Thoracic aorta (tissue), 2 donors: ENCODE results near the gene UBQLN3. TPM values are rescaled to one million over a fixed set of nuclear protein-coding genes. Genes with fewer than 3 reads are reported as not detected.

Source experiments
- ATAC-seq: fragments of 150-250 bp; one replicate; pipeline ENCODE4 v1.8.0; 2017; ENCODE audit warnings: low read depth; ENCODE audit not compliant: insufficient number of reproducible peaks, low FRiP score
- DNase-seq: peaks from one replicate; pipeline ENCODE4 v3.0.0-alpha.2; 2020; ENCODE audit warnings: low spot score
- H3K27ac ChIP-seq, 2 donors: fragments of 200-600 bp; sonication (generic); 1 replicate in 1 of 2; 2 replicates in 1 of 2; pipeline ENCODE4 v1.5.1; 2016; ENCODE audit warnings: mild to moderate bottlenecking in 2 of 2, moderate library complexity in 2 of 2
- H3K27me3 ChIP-seq: fragments of 200-600 bp; sonication (generic); replicated peaks from 2 replicates; pipeline ENCODE4 v1.6.0; 2016; ENCODE audit warnings: mild to moderate bottlenecking; ENCODE audit not compliant: insufficient read depth
- H3K36me3 ChIP-seq: fragments of 200-600 bp; sonication (generic); one replicate; pipeline ENCODE4 v1.5.1; 2016
- H3K4me1 ChIP-seq, 2 donors: fragments of 200-600 bp; sonication (generic); 1 replicate in 1 of 2; 2 replicates in 1 of 2; pipeline versions ENCODE4 v1.5.1 to v1.6.0; 2016; ENCODE audit warnings: low read depth in 2 of 2, mild to moderate bottlenecking in 1 of 2; ENCODE audit not compliant: control insufficient read depth in 1 of 2
- H3K4me3 ChIP-seq: fragments of 200-600 bp; sonication (generic); 2 replicates; pipeline ENCODE4 v1.5.1; 2016; ENCODE audit warnings: mild to moderate bottlenecking
- H3K9me3 ChIP-seq: fragments of 200-600 bp; sonication (generic); 2 replicates; pipeline ENCODE4 v1.5.1; 2016
- total RNA-seq, 2 donors: library from RNA; depleted of rRNA; stranded (reverse); fragments of >200 nt; gene quantifications; one replicate each; pipeline versions ENCODE4 v1.1.0 to v1.2.3, GENCODE V29; 2016
- TF ChIP-seq, protein P1 (sequence below): fragments of 200-600 bp; sonication (generic); IDR thresholded peaks from one replicate; pipeline ENCODE4 v1.5.1; 2019; ENCODE audit warnings: antibody characterized with exemption

UBQLN3 gene
- total RNA-seq, 2 donors from 2014 or later, result 0.63 to 1.5 TPM

DNA sequence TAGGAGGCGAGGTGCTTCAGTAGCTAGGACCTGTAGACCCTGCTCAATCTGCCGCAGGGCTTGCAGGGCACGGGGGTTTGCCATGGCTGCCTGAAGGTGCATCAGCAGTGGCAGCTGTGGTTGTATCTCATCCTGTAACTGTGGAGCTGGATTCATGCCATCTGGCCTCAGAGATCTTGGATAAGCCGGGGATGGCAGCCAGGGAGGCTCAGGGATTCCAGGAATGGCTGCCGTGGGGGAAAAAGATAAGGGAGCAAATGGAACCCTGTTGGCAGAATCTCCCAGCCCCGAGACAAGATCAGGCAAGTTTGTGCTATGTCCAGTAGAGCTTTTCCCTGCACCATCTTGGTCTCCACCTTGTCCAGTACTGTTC is 1.8 kb downstream of the UBQLN3 start:
- no peaks in the 10 kb centered on the region for H3K9me3 ChIP-seq
- ATAC-seq, result no peak
- no peaks in the 10 kb centered on the region for H3K36me3 ChIP-seq
- TF ChIP-seq, protein P1, sequence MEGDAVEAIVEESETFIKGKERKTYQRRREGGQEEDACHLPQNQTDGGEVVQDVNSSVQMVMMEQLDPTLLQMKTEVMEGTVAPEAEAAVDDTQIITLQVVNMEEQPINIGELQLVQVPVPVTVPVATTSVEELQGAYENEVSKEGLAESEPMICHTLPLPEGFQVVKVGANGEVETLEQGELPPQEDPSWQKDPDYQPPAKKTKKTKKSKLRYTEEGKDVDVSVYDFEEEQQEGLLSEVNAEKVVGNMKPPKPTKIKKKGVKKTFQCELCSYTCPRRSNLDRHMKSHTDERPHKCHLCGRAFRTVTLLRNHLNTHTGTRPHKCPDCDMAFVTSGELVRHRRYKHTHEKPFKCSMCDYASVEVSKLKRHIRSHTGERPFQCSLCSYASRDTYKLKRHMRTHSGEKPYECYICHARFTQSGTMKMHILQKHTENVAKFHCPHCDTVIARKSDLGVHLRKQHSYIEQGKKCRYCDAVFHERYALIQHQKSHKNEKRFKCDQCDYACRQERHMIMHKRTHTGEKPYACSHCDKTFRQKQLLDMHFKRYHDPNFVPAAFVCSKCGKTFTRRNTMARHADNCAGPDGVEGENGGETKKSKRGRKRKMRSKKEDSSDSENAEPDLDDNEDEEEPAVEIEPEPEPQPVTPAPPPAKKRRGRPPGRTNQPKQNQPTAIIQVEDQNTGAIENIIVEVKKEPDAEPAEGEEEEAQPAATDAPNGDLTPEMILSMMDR, result no peak
- no peaks in the 10 kb centered on the region for H3K27me3 ChIP-seq
- H3K27ac ChIP-seq, result no peak overlapping the region
- DNase-seq, result no peak
- H3K4me3 ChIP-seq, result no peak overlapping the region
- H3K4me1 ChIP-seq, result no peaks in the 10 kb centered on the region

DNA sequence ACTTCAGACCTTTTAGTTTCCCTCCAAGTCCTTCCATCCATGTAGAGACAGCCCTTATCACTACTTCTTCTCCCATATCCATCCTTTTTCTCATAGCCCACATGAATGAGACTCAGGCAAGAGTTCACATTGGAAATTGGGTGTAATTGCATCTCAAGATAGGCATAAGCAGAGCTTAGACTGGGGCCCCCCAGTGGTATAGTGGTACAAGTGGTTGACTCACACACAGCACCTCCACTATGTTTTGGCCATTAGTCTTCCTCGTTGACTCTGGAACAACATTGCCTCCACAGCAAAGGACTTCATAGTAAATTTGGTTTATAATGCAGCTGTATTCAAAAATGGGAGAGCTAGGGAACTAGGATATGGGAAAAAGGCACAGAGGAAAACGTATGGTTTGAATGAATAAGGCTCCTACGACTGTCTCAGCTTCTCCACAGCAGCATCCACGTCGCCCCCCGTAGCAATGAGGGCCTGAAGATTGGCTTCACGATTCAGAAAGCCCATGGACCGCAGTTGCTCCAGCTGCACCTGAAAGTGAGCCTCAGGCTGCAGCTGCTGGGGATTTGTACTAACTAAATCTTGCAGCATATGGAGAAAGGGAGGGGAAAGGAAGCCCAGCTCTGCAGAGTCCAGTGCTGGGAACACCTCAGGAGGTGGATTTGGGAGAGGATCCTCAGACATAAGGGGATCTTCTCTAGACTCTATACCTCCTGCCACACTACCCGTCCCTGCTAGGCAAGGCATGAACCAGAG is 2.4 kb downstream of the UBQLN3 start:
- TF ChIP-seq, protein P1, result no peak
- no peaks in the 10 kb centered on the region for H3K36me3 ChIP-seq
- H3K4me1 ChIP-seq, result no peaks in the 10 kb centered on the region
- H3K27ac ChIP-seq, result no peak overlapping the region
- ATAC-seq (no peak), DNase-seq (no peak)
- H3K27me3 ChIP-seq, result no peaks in the 10 kb centered on the region
- H3K4me3 ChIP-seq, result no peak overlapping the region
- no peaks in the 10 kb centered on the region for H3K9me3 ChIP-seq

DNA sequence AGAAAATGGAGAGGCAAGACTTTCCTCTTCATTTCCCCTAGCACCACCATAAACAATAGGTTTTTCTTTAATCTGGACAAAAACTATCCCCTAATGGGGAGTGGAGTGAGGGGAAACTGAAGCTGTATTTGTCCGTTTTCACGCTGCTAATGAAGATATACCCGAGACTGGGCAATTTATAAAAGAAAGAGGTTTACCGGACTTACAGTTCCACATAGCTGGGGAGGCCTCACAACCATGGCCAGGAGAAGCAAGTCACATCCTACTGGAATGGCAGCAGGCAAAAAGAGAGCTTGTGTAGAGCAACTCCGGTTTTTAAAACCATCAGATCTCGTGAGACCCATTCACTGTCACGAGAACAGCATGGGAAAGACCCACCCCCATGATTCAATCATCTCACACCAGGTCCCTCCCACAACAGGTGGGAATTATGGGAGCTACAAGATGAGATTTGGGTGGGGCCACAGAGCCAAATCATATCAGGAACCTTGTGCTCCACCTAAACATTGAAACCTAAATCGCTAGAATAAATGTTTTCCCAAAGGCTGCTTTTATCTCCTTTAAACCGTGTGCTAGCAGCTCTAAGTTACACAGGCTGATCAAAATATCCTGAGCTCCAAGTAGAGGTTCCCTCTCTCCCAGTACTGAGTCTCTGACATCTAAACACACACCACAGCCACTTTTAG is 4.3 kb downstream of the UBQLN3 start:
- Histone ChIP-seq H3K9me3 (no peaks in the 10 kb centered on the region), H3K27ac (no peak overlapping the region), H3K27me3 (no peaks in the 10 kb centered on the region), H3K36me3 (no peaks in the 10 kb centered on the region), H3K4me3 (no peak overlapping the region), H3K4me1 (no peaks in the 10 kb centered on the region)
- no peak for ATAC-seq
- DNase-seq, result no peak
- TF ChIP-seq, protein P1, result no peak

DNA sequence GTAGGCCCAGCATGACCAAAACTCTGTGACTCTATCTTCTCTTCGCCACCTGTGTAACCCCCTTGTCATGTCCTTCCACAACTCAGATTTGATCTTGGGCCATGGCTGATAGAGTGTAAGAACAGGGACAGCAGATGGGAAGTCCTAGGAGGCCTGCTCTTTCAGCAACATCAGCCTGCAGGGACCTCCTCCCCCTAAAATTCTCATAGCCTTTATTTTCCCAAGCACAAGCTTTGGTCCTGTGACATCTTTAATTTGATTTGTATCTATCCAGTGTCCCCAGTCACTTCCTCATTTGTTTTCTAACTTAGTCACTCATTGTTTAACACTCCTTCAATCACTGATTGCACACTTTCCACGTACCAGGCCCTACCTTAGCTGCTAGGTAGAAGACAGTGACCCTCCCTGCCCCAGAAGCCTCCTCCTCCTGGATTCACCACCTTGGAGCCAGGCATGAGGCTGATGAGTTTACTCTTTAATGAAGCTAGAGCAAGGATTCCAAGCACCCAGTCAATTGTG is 5.3 kb downstream of the UBQLN3 start:
- H3K27me3 ChIP-seq, result no peaks in the 10 kb centered on the region
- H3K27ac ChIP-seq, result no peak overlapping the region
- H3K4me3 ChIP-seq, result no peak overlapping the region
- H3K9me3 ChIP-seq, result no peaks in the 10 kb centered on the region
- no peaks in the 10 kb centered on the region for H3K36me3 ChIP-seq
- ATAC-seq, result no peak
- H3K4me1 ChIP-seq, result no peaks in the 10 kb centered on the region
- TF ChIP-seq, protein P1, result no peak
- no peak for DNase-seq

DNA sequence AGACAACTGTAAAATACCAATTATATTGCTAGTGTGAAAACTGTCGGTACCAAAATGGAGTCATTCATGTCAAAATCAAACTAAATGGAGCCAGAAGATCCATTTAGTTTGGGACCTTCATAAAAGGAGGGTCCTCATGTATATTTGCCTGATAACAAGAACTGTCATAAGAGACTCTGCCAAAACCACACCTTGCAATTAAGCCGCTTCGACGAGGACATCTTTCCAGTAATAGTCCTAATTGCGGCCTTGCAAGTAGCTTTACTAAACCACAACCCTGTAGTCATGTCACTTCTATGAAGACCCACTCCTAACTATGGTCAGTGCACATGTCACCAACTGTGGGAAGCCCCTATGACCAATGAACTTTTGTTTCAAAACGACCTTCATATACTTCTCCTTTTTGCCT is 9.4 kb downstream of the UBQLN3 start:
- Histone ChIP-seq H3K9me3 (no peaks in the 10 kb centered on the region), H3K27me3 (no peaks in the 10 kb centered on the region), H3K27ac (no peak overlapping the region), H3K4me1 (no peaks in the 10 kb centered on the region), H3K4me3 (no peak overlapping the region), H3K36me3 (no peaks in the 10 kb centered on the region)
- TF ChIP-seq, protein P1, result no peak
- no peak for DNase-seq
- no peak for ATAC-seq
